Measurements from ENCODE around the gene HIP1R. TPM values are rescaled to one million over a fixed set of nuclear protein-coding genes. Genes with fewer than 3 reads are reported as not detected.
A peak's percentile ranks its signal among the peaks of the same experiment; 100 is the strongest.

HIP1R gene
- total RNA-seq, 1 donor from 2014 or later = 117 TPM

- DNase-seq (ENCODE audit: low spot score) = no peak
- no peaks in the 10 kb centered on the region for H3K9me3 Mint-ChIP-seq (ENCODE audit: unreplicated experiment)
- TF ChIP-seq, protein P1, sequence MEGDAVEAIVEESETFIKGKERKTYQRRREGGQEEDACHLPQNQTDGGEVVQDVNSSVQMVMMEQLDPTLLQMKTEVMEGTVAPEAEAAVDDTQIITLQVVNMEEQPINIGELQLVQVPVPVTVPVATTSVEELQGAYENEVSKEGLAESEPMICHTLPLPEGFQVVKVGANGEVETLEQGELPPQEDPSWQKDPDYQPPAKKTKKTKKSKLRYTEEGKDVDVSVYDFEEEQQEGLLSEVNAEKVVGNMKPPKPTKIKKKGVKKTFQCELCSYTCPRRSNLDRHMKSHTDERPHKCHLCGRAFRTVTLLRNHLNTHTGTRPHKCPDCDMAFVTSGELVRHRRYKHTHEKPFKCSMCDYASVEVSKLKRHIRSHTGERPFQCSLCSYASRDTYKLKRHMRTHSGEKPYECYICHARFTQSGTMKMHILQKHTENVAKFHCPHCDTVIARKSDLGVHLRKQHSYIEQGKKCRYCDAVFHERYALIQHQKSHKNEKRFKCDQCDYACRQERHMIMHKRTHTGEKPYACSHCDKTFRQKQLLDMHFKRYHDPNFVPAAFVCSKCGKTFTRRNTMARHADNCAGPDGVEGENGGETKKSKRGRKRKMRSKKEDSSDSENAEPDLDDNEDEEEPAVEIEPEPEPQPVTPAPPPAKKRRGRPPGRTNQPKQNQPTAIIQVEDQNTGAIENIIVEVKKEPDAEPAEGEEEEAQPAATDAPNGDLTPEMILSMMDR (IDR thresholded peaks at IDR 0.05; ENCODE audit: unreplicated experiment) = no peak
Observed at GRCh38 chr12:122868471-122869177, 33.4 kb downstream of the HIP1R start.

GRCh38 chr12:122869207-122869973, 34.1 kb downstream of the HIP1R start:
- DNase-seq (ENCODE audit: low spot score) = no peak
- peaks cover 26% of the 10 kb centered on the region for H3K4me1 Mint-ChIP-seq (ENCODE audit: unreplicated experiment)
- H3K27ac Mint-ChIP-seq (ENCODE audit: unreplicated experiment) = no peak overlapping the region
- peak overlapping the region; percentile 69 for H3K4me3 Mint-ChIP-seq (ENCODE audit: unreplicated experiment)
- H3K27me3 Mint-ChIP-seq (ENCODE audit: unreplicated experiment) = peaks cover 14% of the 10 kb centered on the region
- H3K36me3 Mint-ChIP-seq (ENCODE audit: low read depth, unreplicated experiment) = peaks cover 26% of the 10 kb centered on the region
- TF ChIP-seq, protein P1 (IDR thresholded peaks at IDR 0.05; ENCODE audit: unreplicated experiment) = no peak
- H3K9me3 Mint-ChIP-seq (ENCODE audit: unreplicated experiment) = no peaks in the 10 kb centered on the region

More at GRCh38 chr12:122868471-122869177, 33.4 kb downstream of the HIP1R start:
- Mint-ChIP-seq H3K4me3 (ENCODE audit: unreplicated experiment) (peak overlapping the region; percentile 70), H3K36me3 (ENCODE audit: low read depth, unreplicated experiment) (peaks cover 28% of the 10 kb centered on the region), H3K27me3 (ENCODE audit: unreplicated experiment) (peaks cover 14% of the 10 kb centered on the region), H3K27ac (ENCODE audit: unreplicated experiment) (no peak overlapping the region), H3K4me1 (ENCODE audit: unreplicated experiment) (peaks cover 26% of the 10 kb centered on the region)

GRCh38 chr12:122870163-122870842, 35.0 kb downstream of the HIP1R start:
- H3K9me3 Mint-ChIP-seq (ENCODE audit: unreplicated experiment) = no peaks in the 10 kb centered on the region
- peaks cover 12% of the 10 kb centered on the region for H3K27me3 Mint-ChIP-seq (ENCODE audit: unreplicated experiment)
- H3K4me1 Mint-ChIP-seq (ENCODE audit: unreplicated experiment) = peaks cover 26% of the 10 kb centered on the region
- TF ChIP-seq, protein P1 (IDR thresholded peaks at IDR 0.05; ENCODE audit: unreplicated experiment) = no peak
- peak overlapping the region; percentile 69 for H3K4me3 Mint-ChIP-seq (ENCODE audit: unreplicated experiment)
- peaks cover 24% of the 10 kb centered on the region for H3K36me3 Mint-ChIP-seq (ENCODE audit: low read depth, unreplicated experiment)
- peak overlapping the region; percentile 48 for H3K27ac Mint-ChIP-seq (ENCODE audit: unreplicated experiment)
- no peak for DNase-seq (ENCODE audit: low spot score)

DNA sequence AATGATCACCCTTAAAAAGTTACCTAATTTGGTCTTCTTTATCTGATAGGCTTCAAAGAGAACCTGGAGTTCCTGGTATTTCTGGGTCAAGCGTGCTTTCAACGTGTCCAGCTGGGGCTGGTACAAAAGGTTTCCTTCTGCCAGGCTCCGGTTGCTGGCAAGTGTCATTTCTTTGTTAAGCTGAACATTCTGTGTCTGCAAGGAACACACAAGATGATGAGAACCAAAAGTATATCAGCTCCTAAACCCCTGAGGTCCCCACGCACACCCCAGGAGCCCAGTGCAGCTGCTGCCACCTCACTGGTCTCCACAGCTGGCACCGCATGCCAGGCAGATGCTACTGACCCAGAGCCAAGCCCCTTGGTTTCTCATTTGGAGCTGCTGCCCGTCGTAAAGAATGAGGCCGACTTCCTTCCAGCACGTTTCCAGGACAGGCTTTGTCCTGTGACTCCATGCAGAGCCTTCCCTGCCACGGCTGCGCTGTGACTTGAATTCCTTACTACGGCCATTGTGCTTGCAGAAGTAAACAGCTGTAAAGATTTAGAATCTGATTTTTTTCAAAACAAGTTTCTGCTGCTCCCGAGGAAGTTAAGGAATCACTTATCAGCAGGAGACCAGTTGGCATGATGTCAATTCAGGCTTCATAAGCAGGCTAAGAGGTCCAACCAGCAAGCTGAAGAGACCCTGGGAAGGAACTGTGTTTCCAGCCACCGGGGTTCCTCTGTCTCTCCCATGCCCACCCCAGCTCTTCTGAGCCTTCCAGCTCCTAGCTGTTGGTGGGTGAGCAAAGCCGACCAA, 35.8 kb downstream of the HIP1R start:
- DNase-seq (ENCODE audit: low spot score) = no peak
- H3K36me3 Mint-ChIP-seq (ENCODE audit: low read depth, unreplicated experiment) = peaks cover 24% of the 10 kb centered on the region
- H3K27ac Mint-ChIP-seq (ENCODE audit: unreplicated experiment) = peak overlapping the region; percentile 48
- H3K4me3 Mint-ChIP-seq (ENCODE audit: unreplicated experiment) = peak overlapping the region; percentile 80
- H3K27me3 Mint-ChIP-seq (ENCODE audit: unreplicated experiment) = peaks cover 12% of the 10 kb centered on the region
- no peaks in the 10 kb centered on the region for H3K9me3 Mint-ChIP-seq (ENCODE audit: unreplicated experiment)
- H3K4me1 Mint-ChIP-seq (ENCODE audit: unreplicated experiment) = peaks cover 26% of the 10 kb centered on the region
- TF ChIP-seq, protein P1 (IDR thresholded peaks at IDR 0.05; ENCODE audit: unreplicated experiment) = no peak
